ENCODE data around the gene IKBKE. TPM values are rescaled to one million over a fixed set of nuclear protein-coding genes. Genes with fewer than 3 reads are reported as not detected.
A peak's percentile ranks its signal among the peaks of the same experiment; 100 is the strongest.

IKBKE gene
- total RNA-seq, 1 experiment from 2014 or later = 6.6 TPM

GRCh38 chr1:206466840-206467649 lies 3.2 kb upstream of the IKBKE start:
- Histone ChIP-seq H3K4me2 (ENCODE audit: insufficient read depth, insufficient read length, low read length) (no peak overlapping the region), H3K14ac (ENCODE audit: insufficient read depth, low read length) (no peak overlapping the region), H3K79me1 (ENCODE audit: insufficient read depth, low read depth, low read length, poor library complexity, severe bottlenecking) (no peaks in the 10 kb centered on the region), H3K27me3 (ENCODE audit: insufficient read depth, low read length) (no peaks in the 10 kb centered on the region), H3K18ac (ENCODE audit: insufficient read length, low read depth, low read length) (no peak overlapping the region), H2BK5ac (ENCODE audit: insufficient read length, low read length) (no peak overlapping the region), H3K56ac (ENCODE audit: insufficient read length, low read depth, low read length) (no peak overlapping the region), H3K9me3 (ENCODE audit: control insufficient read depth, low read depth, low read length) (no peaks in the 10 kb centered on the region), H3K27ac (ENCODE audit: insufficient read length, low read depth, low read length) (no peak overlapping the region), H3K9ac (ENCODE audit: extremely low read depth, insufficient read length, low read length) (no peak overlapping the region), H2BK20ac (ENCODE audit: low read depth, low read length, poor library complexity, severe bottlenecking) (no peak overlapping the region), H3K4me1 (ENCODE audit: insufficient read depth, low read length) (peaks cover 10% of the 10 kb centered on the region; the same call in 1 of the 2 replicates), H4K5ac (ENCODE audit: insufficient read length, low read depth, low read length) (no peak overlapping the region), H4K8ac (replicated peaks; ENCODE audit: insufficient read length, low read depth, low read length) (no peak overlapping the region), H3K23me2 (ENCODE audit: insufficient read length, low read depth, low read length, poor library complexity, severe bottlenecking) (peaks cover 11% of the 10 kb centered on the region), H3K23ac (ENCODE audit: insufficient read length, low read depth, low read length) (no peak overlapping the region), H2AK5ac (ENCODE audit: insufficient read length, low read length) (no peak overlapping the region), H2AFZ (ENCODE audit: low read length) (no peak overlapping the region), H2BK12ac (ENCODE audit: insufficient read length, low read depth, low read length) (no peak overlapping the region), H2BK15ac (ENCODE audit: low read depth, low read length) (no peak overlapping the region), H2BK120ac (ENCODE audit: low read depth, low read length, poor library complexity, severe bottlenecking) (no peak overlapping the region), H3T11ph (ENCODE audit: low read length) (no peak overlapping the region), H4K91ac (ENCODE audit: insufficient read length, low read depth, low read length) (no peak overlapping the region), H4K20me1 (ENCODE audit: control insufficient read depth, insufficient read depth, insufficient read length) (no peaks in the 10 kb centered on the region), H3K4ac (ENCODE audit: low read depth, low read length) (no peak overlapping the region), H3K79me2 (ENCODE audit: insufficient read depth, low read length) (no peaks in the 10 kb centered on the region)
- H3K27ac Mint-ChIP-seq = peak overlapping the region in 1 of 3 experiments; percentile 18; a peak in 1 of 7 replicates
- peaks cover 31% of the 10 kb centered on the region for H3K27me3 Mint-ChIP-seq (ENCODE audit: low read depth)
- H3K4me1 Mint-ChIP-seq = peaks cover 44 to 47% of the 10 kb centered on the region in 2 experiments
- no peak for DNase-seq
- no peak overlapping the region for H3K4me3 Mint-ChIP-seq
- no peak for TF ChIP-seq CTCF (conservative IDR thresholded peaks at IDR 0.05)
- no CpG with 5 or more reads among the region's 15 CpGs for WGBS (ENCODE audit: extremely low coverage, insufficient read length, low lambda C conversion rate)
- no peaks in the 10 kb centered on the region for H3K9me3 Mint-ChIP-seq
- peaks cover 0 to 4% (median 3%) of the 10 kb centered on the region in 3 experiments; a peak in 5 of 7 replicates for H3K36me3 Mint-ChIP-seq (ENCODE audit: insufficient read depth in 1 of 3, low read depth in 3 of 3)

Measured in H9 (cell line).